GM19238 (cell line): Measurements from ENCODE around the gene SUSD5.
"Not testable (repeated sequence)": the region's sequence is repeated elsewhere in the genome, so short reads cannot be mapped to it uniquely, and the experiment has no call there.

Experiments
- DNase-seq: peaks from one replicate; pipeline ENCODE4 v3.0.0; 2011; ENCODE audit warnings: low spot score; ENCODE audit not compliant: insufficient read length

SUSD5 gene

GRCh38 chr3:33152363-33153360 is 65.9 kb downstream of the SUSD5 start:
- DNase-seq = no peak

- DNase-seq = no peak
Observed at GRCh38 chr3:33149342-33149741, 69.3 kb downstream of the SUSD5 start.

- no peak for DNase-seq
Observed at GRCh38 chr3:33146791-33147445, 71.7 kb downstream of the SUSD5 start.

- DNase-seq = no peak
Observed at GRCh38 chr3:33145901-33146580, 72.6 kb downstream of the SUSD5 start.

GRCh38 chr3:33145221-33145900 is 73.2 kb downstream of the SUSD5 start:
- no peak for DNase-seq

GRCh38 chr3:33144433-33144832 is 74.2 kb downstream of the SUSD5 start:
- DNase-seq = no peak

GRCh38 chr3:33141006-33141405 is 77.6 kb downstream of the SUSD5 start:
- DNase-seq = no peak

GRCh38 chr3:33139996-33140395 is 78.6 kb downstream of the SUSD5 start:
- no peak for DNase-seq

GRCh38 chr3:33139006-33139623 is 79.5 kb downstream of the SUSD5 start:
- DNase-seq = not testable (repeated sequence)

GRCh38 chr3:33137691-33138090 is 80.9 kb downstream of the SUSD5 start:
- no peak for DNase-seq

- DNase-seq = no peak
Observed at GRCh38 chr3:33134026-33134625, 84.5 kb downstream of the SUSD5 start.

- DNase-seq = no peak
Observed at GRCh38 chr3:33132019-33132360, 86.6 kb downstream of the SUSD5 start.

GRCh38 chr3:33131331-33132018 is 87.1 kb downstream of the SUSD5 start:
- peak; percentile 50 for DNase-seq

GRCh38 chr3:33130144-33130543 is 88.5 kb downstream of the SUSD5 start:
- DNase-seq = no peak

GRCh38 chr3:33128706-33129105 is 89.9 kb downstream of the SUSD5 start:
- no peak for DNase-seq

- no peak for DNase-seq
Observed at GRCh38 chr3:33125840-33126239, 92.8 kb downstream of the SUSD5 start.

- DNase-seq = no peak
Observed at GRCh38 chr3:33124638-33125037, 94.0 kb downstream of the SUSD5 start.

- DNase-seq = no peak
Observed at GRCh38 chr3:33122991-33123390, 95.6 kb downstream of the SUSD5 start.

- no peak for DNase-seq
Observed at GRCh38 chr3:33119891-33120290, 98.7 kb downstream of the SUSD5 start.

GRCh38 chr3:33117461-33117860 is 101.1 kb downstream of the SUSD5 start:
- DNase-seq = no peak
